SH-SY5Y (cell line): ENCODE measurements around the gene TRPC3.

Experiments used
- GATA2 ChIP-seq: IDR thresholded peaks from 2 replicates; pipeline ENCODE4 v1.6.1; 2011; ENCODE audit warnings: mild to moderate bottlenecking, low read depth, low read length
- GATA3 ChIP-seq: IDR thresholded peaks from 2 replicates; pipeline ENCODE4 v1.6.1; 2011; ENCODE audit warnings: low read depth, mild to moderate bottlenecking, low read length, moderate library complexity

GRCh38 chr4:121863799-121864198 is 88.1 kb downstream of the TRPC3 start:
- TF ChIP-seq GATA3 = no peak
- no peak for TF ChIP-seq GATA2
